Activated CD4-positive, alpha-beta T cell treated with anti-CD3 and anti-CD28 coated beads, Interleukin-2, Interleukin-4, amounts not matched to agents 100 ng/mL and 50 ng/mL, durations not matched to agents 16 hours and 8 hours (primary cell): ENCODE data around the gene PAQR3.
"Not testable (repeated sequence)": the region's sequence is repeated elsewhere in the genome, so short reads cannot be mapped to it uniquely, and the experiment has no call there.

Experiments
- DNase-seq: peaks from one replicate; pipeline ENCODE4 v3.0.0-alpha.2; 2020; ENCODE audit warnings: low spot score

Gene PAQR3

GRCh38 chr4:78928835-78929234 is 10.4 kb downstream of the PAQR3 start:
- no peak for DNase-seq

- no peak for DNase-seq
Observed at GRCh38 chr4:78926826-78927225, 12.4 kb downstream of the PAQR3 start.

GRCh38 chr4:78923464-78924312 is 15.6 kb downstream of the PAQR3 start:
- DNase-seq = no peak

- DNase-seq = no peak
Observed at GRCh38 chr4:78922207-78922606, 17.0 kb downstream of the PAQR3 start.

- no peak for DNase-seq
Observed at GRCh38 chr4:78910612-78911011, 28.6 kb downstream of the PAQR3 start.

- not testable (repeated sequence) for DNase-seq
Observed at GRCh38 chr4:78908974-78909373, 30.3 kb downstream of the PAQR3 start.

- DNase-seq = no peak
Observed at GRCh38 chr4:78907638-78908037, 31.6 kb downstream of the PAQR3 start.

GRCh38 chr4:78904143-78904542 is 35.1 kb downstream of the PAQR3 start:
- DNase-seq = no peak

GRCh38 chr4:78902298-78902697 is 36.9 kb downstream of the PAQR3 start:
- no peak for DNase-seq

GRCh38 chr4:78901882-78902281 is 37.4 kb downstream of the PAQR3 start:
- no peak for DNase-seq

- no peak for DNase-seq
Observed at GRCh38 chr4:78899302-78899701, 39.9 kb downstream of the PAQR3 start.

- no peak for DNase-seq
Observed at GRCh38 chr4:78889955-78890354, 49.3 kb downstream of the PAQR3 start.

- no peak for DNase-seq
Observed at GRCh38 chr4:78885598-78885997, 53.6 kb downstream of the PAQR3 start.

GRCh38 chr4:78880874-78881492 is 58.3 kb downstream of the PAQR3 start:
- no peak for DNase-seq

GRCh38 chr4:78878031-78878430 is 61.2 kb downstream of the PAQR3 start:
- no peak for DNase-seq

- no peak for DNase-seq
Observed at GRCh38 chr4:78876568-78877320, 62.5 kb downstream of the PAQR3 start.

GRCh38 chr4:78870056-78870455 is 69.2 kb downstream of the PAQR3 start:
- no peak for DNase-seq

- DNase-seq = not testable (repeated sequence)
Observed at GRCh38 chr4:78868712-78869111, 70.5 kb downstream of the PAQR3 start.

- no peak for DNase-seq
Observed at GRCh38 chr4:78865451-78865850, 73.8 kb downstream of the PAQR3 start.

- peak; percentile 67 for DNase-seq
Observed at GRCh38 chr4:78864405-78865024, 74.7 kb downstream of the PAQR3 start.

GRCh38 chr4:78863991-78864390 is 75.2 kb downstream of the PAQR3 start:
- DNase-seq = no peak

- no peak for DNase-seq
Observed at GRCh38 chr4:78863254-78863869, 75.9 kb downstream of the PAQR3 start.
